Activated CD4-positive, alpha-beta T cell treated with anti-CD3 and anti-CD28 coated beads for 24 hours (primary cell): ENCODE results near the gene BCL2.

Experiments used
- DNase-seq, 2 donors: peaks; one replicate each; pipeline ENCODE4 v3.0.0-alpha.2; 2020; ENCODE audit warnings: low read depth in 2 of 2

Gene BCL2

DNA sequence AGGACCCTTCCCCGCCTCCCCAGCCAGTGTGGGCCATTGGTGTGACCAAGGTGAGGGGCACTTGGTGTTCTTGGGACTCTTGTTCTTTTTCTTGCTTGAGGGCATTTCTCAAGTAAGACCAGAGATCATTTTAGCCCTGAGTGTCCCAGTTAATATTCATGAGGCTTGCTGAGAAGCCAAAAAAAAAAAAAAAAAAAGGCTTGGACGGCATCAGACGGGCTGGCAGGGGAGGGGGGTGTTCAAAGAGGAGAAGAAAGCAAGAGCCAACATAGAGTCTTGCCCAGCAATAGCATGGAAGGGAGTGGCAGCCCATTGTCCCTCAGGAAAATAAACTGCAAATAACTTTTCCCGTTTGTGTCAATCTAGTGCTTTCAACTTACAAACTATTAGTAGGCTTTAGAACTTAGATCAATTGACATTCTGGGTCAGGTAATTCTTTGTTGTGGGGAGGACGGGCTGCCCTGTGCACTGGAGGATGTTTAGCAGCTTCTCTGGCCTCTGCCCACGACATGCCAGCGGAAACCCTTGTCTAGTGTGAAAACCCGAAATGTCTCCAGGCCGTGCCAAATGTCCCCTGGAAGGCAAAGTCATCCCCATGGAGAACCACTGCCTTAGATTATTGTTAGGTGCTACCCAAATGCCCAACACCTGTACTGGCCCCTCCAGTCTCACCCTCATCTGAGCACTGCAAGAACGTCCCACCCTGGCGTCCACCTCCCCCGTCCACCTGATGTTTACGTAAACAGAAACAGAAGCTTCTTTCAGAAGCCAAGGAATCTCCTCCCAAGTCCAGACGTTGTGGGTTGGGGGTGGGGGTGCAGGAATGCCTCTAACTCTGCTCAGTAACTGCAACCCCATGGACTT, 163.4 kb downstream of the BCL2 start:
- DNase-seq: no peak

DNA sequence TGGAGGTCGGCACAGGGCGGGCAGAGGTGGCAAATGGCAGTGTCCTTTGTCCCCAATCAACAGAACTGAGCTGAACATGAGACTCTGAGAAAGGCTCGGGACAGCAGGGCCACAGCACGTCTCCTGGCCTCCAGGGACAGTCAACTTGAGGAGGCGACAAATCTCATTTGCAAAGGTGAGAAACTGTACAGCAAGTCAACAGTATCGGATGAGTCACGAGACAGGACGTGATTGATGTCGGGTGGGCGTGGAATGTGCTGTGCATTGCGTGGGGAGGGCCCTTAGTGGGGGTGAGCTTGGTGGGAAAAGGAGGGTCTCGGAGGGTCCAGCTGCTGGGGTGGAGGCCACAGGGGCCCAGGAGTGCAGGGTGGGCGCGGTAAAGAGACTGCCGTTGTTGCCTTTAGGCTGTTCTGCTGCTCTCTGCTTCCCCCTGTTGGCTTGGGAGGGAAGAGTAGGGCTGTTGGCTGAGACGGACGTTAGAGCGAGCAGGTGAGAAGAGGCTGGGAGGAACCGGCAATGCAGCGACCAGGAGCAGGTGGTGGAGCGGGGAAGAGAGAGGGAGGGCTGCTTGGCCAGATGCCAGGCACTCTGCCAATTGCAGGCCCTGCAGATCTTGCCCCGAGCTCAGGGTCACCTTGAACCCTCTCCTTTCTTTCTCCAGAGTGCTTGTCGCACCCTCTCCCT, 164.3 kb downstream of the BCL2 start:
- peak; percentile 65 to 76 for DNase-seq

- no peak for DNase-seq
Observed at GRCh38 chr18:63154350-63155152, 165.0 kb downstream of the BCL2 start.

DNA sequence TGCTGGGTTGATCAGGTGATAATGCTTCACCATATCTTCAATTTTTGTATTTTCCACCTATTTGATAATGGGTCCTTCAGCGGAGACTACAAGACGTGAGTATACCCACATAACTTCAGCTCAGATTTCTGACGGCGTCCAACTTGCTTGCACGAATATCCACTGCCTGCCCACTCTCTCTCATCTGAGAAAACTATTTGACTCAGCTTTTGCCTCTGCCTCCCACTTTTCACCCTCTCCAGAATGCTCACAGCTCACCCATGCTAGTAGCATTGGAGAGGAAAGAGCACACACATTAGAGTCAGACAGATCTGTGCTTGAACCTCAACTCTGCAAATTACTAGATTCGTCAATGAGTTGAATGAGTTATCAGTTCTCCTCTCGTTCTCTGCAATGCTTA, 166.8 kb downstream of the BCL2 start:
- DNase-seq: no peak

GRCh38 chr18:63152096-63152495, 167.5 kb downstream of the BCL2 start:
- no peak for DNase-seq

DNA sequence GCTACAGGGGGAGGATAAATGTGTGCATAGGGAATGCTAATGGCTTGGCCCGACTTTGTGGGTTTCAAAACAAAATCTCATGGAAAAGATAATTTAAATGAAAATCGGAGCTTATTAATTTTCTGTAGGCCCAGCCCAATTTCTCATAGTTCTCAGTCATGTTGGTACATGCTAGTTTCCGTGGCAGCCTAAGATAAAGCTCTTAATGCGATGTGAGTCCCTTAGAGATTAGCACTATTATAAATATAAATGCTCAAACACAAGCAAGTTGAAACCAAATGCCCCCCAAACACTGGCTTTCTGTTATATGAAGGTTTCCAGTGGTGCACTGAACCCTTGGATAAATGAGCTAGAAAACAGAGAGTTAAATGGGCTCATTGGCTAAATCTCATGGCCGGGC, 168.0 kb downstream of the BCL2 start:
- DNase-seq: no peak

GRCh38 chr18:63150942-63151421, 168.6 kb downstream of the BCL2 start:
- no peak for DNase-seq

DNA sequence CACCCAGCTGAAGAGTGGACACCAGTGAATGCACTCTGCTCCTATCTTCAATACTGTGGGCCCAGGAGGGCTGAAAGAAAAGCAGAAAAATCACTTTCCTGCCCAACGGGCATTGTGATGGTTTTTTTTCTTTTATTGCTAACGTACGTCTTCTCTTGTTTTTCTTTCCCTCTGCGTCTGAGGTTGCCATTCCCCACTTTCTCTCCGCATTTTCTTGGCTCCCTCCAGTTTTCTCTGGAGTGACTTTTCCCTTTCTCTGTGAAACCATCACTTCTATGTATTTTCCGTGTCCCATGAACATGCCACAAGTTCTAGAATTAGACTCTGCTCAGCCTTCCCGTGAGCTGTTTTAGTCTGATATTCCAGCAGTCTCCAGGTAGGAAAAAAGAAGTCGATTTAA, 169.2 kb downstream of the BCL2 start:
- no peak for DNase-seq

GRCh38 chr18:63149302-63149587, 170.3 kb downstream of the BCL2 start:
- DNase-seq: no peak

DNA sequence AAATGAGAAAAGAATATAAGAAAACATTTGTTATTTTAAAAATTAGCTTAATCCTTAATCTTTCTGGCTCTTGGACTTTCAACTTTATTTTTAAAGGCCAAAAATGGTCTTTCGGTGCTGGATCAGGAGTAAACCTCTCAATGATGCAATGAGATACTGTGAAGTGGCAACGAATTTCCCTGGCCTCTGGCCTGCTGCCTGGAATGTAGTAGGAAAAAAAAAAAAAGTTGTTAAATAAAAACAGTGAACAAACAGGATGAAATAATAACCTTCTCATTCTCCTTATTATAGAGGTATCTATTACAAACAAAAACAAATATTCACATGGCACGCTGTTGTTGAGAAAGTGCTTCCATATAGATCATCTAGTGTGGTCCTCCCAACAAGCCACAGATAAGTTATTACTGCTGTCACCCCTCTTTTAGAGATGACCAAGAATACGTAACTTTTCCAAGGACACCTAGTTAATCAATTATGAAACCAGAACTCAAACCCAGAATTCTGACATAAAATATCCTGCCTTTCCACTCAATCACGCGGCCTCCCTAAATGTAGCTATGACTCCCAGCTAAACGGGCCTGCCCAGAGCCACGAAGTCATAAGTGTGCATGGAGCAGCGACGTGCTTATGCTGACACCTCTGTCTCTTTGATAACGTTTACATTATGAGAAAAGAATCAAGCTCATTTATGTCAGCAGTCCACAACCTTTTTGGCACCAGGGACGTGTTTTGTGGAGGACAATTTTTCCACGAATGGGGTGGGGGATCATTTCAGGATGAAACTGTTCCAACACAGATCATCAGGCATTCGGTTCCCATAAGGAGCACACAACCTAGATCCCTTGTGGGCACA, 170.9 kb downstream of the BCL2 start:
- no peak for DNase-seq

DNA sequence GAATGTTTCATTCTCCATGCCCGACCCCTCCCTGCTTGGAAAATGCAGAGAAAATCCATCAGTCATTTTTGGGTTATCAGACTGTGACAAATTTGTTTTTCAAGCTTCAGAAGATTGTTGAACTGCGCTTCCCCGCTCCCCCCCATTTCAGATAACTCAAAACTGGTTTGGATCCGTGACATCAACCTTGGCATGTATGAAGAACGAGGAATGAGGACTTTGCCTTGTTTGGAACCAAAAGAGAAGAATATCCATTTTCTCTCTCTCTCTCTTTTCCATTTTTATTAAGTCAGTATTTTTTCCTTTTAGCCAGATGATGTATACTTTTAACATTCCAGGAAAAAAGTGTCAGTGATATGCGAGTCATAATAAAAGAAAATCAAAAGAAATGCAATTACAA, 171.6 kb downstream of the BCL2 start:
- no peak for DNase-seq

GRCh38 chr18:63146828-63147409, 172.7 kb downstream of the BCL2 start:
- DNase-seq: no peak

GRCh38 chr18:63145851-63146555, 173.6 kb downstream of the BCL2 start:
- no peak for DNase-seq

- DNase-seq: no peak
Observed at GRCh38 chr18:63145166-63145850, 174.3 kb downstream of the BCL2 start.

DNA sequence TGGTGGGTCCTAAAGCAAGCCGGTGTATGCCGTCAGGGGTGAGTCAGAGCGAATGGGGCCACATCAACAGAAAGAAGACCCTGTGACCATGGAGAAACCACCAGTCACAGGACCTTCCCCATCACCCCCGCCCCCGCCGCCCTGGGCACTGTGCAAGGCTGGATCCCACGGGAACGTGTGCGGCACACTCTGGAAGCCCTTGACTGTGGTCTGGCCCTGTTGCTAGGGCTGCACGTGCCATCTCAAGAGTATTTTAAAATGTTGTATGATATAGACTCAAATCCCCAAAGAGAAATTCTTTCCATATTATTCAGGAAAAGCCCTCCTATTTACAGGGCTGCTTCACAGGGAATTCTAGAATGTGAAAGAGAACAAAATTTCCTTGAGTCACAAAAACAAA, 174.8 kb downstream of the BCL2 start:
- DNase-seq: no peak

GRCh38 chr18:63143330-63143771, 176.2 kb downstream of the BCL2 start:
- DNase-seq: no peak

DNA sequence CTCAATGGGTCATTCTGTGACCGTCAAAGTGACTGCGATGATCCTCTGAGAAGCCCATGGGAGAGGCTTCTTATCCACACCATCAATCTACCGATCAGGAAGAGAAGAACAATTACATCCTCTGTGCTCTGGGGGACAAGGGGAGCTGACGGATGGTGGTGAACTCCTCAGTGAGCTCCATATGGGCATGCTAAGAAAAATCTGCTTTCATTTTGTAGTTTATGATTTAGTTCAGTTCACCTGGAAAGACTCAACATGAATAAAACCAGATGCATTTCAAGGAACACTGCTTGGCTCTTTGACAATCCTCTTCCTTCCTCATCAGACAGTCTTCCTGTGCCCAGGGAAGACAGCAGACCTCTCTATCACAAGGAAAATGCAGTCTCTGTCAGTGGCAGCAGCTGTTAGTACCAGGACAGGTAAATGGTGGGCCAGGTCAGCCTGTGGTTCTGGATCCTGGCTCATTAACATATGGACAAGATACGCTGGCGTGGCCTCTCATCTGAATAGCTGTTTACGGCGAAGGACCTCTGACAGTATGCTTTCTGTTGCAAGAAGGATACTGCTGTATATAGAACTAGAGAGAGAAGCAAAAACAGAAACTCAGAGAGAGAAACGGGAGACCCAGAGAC, 176.9 kb downstream of the BCL2 start:
- no peak for DNase-seq

DNA sequence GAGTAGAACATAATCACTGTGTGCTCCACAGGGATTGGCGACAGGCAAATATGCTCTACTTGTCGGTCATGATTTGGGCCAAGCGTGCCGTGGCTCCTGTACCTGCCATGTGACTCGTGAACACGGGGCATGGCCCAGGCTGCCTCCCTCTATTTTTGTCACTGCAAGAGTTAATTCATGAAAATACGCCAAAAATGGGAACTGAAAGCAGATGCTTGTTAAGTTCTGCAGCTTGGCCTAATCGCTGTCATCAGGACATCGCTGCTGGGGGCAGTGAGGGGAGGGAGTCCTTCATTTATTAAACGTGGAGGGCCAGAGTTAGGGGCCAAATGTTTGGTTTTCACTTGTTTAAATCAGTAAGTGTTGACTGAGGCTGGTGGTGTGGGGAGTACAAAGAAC, 177.8 kb downstream of the BCL2 start:
- DNase-seq: no peak

- no peak for DNase-seq
Observed at GRCh38 chr18:63140997-63141777, 178.4 kb downstream of the BCL2 start.
